ENCODE results near the gene HLA-DQB1.

HLA-DQB1 gene

DNA sequence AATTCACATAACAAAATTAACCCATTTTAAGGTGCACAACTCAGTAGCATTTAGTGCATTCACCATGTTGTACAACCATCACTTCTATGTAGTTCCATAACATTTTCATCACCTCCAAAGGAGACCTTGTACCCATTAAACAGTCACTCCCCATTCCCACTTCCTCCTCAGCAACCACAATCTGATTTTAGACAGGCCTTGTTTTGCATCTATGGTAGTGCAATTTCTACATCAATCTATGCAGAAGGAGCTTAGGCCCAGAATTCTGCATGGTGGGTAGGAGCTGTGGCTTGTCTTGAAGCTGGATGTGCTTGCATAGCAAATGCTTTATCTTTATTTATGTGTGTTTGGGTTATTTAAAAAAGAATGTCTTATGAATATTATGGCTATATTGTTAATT, 42.8 kb downstream of the HLA-DQB1 start:
- no peak for DNase-seq

DNA sequence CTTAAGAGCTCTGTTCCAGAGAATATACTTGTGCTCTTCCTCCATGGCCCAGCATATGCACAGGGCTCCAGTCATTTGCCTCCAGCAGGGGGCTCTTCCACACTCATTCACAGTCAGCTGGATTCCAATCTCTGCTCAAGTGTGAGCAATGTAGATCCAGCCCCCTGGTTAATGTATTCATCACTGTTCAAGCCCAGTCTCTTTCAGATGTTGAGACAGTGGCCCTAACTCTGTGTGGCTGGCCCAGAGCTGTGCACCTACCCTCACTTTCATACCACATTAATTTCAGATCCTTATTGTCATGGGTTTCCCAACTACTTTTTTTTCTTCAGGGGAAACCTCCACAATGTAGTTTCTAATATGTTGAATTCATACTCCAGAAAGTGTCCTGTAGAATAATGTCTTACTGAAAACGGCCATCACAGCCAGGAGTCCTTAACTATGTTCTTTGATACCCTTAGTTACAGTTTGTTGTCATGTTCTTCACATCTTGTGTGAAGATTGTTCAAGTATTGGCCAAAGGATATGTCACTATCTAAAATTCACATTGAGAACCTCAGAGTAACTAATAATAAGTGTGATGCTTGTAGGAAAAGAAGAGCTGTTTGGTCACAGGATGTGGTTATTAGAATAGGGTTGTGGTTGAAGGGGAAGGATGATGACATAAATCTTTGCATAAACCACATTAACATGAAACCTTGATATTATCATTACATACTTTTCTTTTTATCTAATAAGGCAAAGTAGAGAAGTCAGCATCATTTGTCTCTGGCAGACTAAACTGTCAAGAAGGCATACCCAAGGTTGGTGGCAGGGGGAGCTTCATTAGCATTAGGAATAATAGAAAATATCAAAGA, 43.7 kb downstream of the HLA-DQB1 start:
- DNase-seq = no peak

DNA sequence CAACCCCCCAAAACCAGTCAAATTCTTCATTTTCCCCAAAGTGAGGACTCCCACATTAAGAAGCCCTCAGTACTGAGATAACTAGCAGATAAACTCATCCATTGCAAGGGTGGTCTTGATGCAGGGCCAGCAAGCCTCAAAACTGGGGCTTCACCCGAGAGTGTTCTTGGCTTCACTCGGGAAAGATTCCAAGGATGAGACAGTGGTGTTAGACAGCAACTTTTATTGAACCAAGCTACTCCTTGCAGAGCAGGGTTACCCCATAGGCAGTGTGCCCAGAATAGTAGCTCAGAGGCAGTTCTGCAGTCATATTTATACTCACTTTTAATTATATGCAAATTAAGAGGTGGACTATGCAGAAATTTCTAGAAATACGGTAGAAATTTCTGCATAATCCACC, 45.1 kb downstream of the HLA-DQB1 start:
- no peak for DNase-seq

DNA sequence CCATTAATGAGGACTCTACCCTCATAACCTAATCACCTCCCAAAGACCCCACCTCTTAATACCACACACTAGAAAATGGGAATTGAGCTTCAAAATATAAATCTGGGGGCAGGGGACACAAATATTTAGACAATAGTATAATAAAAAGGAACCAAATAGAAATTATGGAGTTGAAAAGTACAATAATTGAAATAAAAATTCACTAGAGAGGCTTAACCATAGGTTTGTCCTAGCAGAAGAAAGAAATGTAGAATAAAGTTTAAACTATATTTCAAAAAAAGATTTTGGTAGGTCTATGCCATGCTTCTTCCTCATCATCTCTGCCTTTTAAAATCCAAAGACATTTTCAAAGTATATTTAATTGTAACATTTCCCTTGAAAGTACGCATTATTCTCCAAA, 48.7 kb downstream of the HLA-DQB1 start:
- DNase-seq = no peak

DNA sequence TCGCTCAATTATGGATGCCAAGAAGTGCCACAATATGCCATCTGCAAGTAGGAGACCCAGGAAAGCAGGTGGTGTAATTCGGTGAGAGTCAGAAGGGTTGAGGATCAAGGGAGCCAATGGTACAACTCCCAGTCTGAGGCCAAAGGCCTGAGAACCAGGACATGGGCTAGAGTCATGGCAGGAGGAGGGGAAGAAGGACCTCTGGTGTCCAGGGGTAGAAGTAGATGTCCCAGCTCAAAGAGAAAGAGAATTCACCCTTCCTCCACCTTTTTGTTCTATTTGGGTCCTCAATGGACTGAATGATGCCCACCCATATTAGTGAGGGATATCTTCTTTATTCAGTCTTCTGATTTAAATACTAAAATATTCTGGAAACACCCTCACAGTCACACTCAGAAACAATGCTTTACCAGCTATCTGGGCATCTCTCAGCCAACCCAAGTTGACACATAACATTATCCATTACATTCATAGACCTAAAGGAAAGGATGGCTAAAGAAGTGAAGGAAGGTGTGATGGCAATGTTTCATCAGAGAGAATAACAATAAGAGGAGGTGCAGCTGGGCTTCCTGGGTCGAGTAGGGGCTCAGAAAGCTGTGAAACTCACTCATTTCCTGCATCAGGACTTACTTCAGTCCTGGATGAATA, 50.4 kb downstream of the HLA-DQB1 start:
- DNase-seq = no peak

DNA sequence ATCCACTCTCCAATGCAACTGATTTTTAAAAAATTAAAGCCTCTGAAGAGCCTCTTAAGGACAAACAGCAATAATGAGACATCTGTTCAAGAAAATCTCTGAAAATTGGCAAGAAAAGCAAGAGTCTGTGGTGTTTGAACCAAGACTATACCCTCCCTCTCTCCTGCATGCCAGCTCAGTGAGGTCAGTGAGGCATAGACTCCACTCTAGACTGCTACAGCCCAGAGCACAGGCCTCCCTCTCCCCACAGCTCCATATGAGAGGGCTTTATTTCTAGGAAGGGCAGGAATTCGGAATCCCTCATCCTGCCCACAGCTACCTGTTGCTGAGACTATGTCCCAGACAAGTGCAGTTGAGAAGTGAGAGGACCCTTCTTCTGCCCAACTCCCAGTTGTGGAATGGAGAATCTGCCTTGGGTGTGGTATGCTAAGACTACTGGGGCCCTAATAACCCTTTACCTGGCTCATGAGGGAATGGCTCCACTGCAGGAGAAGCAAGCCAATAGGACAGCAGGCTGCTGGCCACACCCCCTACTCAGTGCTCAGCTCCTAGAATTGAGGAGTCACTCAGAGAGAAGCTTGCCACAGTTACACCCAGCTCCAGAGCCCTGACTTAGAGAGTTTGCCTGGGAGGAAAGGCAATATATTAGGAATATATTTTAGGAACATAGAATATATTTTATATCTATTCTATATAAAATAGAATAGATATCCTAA, 51.9 kb downstream of the HLA-DQB1 start:
- no peak for DNase-seq

DNA sequence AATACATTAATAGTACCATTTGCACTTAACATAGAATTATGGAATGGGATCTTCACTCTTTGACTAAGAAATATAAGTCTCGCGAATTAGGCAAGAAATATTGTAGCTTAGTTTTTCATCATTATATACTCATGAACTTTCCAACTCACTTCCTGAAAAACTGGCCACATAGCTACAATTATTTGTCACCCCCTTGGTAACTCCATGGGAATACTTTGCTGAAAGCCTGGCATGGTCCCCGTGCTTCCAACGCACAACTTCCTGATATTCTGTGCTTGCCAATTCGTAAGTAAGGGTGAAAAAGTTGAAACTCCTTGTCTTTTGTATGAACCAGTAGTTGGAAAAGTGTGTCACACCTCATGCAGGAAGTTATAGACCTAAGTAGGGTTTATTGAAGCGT, 53.0 kb downstream of the HLA-DQB1 start:
- no peak for DNase-seq

DNA sequence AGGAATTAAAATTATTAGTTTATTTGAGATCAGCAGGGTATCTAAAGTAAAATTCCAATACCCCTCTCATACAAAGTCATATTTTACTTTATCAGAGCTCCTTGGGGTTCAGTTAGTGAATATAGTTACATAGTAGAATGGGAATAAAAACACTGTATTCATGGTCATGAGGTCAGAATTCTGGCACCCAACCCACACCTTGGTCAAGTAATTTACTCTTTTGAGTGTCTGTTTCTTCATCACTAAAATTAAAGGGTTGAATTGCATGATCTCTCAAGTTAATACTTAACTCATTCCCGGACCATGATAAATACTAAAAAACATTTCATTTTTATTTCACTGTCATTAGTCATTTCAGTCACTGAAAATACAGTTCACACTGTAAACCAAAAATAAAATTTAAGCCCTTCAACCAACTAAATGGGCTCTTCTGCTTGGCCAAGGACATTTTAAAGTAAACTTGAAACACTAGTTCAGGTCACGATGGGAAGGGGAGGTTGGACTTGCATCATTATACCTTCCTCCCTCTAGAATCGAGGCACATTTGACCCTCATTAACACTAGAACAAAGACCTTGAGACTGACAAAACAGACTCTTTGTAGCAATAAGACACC, 55.7 kb downstream of the HLA-DQB1 start:
- no peak for DNase-seq

DNA sequence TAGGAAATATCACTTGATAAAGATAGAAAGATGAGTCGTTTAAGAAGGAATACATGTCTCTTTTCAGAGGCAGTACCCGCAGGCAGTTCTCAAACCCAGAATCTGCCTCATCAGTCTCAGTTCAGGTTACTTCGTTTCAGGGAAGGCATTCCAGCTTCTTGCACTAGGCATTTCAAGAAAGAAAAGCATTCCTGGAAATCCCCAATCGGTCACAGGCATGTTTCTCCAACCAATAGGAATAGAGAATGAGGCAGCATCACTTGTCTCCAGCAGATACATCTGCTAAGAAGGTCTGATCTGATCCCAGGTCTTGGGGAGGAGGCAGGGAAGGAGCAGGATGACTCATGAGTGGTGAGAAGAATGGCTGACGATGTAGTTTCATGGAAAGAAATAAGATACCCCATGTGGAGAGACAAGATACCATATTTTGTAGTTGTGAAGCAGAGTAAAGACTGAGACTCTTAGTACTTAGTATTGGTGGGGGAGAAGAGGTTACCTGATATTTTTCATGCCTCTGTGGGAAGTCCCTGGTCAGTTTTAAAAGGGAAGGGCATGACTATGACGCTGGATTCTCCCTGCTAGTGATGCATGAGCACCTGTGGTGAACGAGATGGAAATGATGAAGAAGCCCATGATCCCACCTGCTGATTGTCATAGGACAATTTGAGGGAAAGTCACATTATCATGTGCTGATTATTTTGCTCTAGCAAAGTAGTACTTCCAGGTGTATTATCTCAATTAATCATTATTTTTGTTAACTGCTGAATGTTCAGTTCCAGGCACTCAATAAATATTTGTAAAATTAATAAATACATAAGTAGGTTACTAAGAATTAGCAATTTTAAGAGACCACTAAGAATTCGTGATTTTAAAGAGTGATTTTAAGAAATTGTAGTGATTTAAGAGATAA, 56.5 kb downstream of the HLA-DQB1 start:
- no peak for DNase-seq
